Measurements from ENCODE around the gene FBXO9.
A peak's percentile ranks its signal among the peaks of the same experiment; 100 is the strongest.

FBXO9 gene

DNA sequence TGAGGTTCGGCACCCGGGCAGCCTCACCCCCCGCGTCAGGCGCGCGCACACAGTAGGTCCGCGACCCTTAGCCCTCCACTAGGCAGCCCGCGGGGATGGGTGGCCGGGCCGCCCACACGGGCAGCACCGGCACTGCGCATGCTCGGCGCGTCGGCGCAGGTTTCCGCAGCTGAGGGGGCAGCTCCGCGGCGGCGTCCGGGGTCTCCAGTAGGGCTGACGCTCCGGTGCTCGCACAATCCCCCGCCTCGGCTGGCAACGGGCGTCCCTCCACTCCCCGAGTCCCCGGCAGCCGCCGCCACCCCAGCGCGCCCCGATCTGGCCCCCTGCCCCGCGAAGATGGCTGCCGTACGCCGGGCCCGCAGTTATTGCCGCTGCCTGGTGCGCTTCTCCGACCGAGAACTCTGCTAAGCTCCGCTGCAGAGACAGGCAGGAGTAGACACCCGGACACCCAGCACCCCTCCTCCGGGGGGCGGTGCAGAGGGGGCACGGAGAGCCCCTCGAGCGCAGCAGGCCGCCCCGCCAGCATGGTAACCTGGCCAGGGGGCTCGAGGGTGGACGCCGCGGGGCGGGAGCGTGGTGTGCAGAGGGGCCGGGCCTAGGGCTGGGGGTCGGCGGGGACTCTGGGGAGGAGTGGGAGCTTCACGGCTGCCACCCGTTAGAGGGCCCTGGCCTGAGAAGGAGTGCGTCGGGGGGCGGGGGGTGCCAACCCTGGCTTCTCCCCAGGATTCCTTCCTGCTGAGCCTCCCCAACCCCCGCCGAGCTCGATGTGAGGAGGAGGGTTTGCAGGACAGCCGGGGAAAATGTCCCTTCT lies at the start of gene FBXO9:
Gene FBXO9 (plus strand): TSS at position 139 of the 811 bp plus-strand sequence. CDS start 386 bp downstream, at position 525.
- peak; percentile 58 to 88 (median 86) for DNase-seq

- DNase-seq, result no peak
Measured at GRCh38 chr6:53015486-53015885, 49.7 kb upstream of the FBXO9 start.

DNA sequence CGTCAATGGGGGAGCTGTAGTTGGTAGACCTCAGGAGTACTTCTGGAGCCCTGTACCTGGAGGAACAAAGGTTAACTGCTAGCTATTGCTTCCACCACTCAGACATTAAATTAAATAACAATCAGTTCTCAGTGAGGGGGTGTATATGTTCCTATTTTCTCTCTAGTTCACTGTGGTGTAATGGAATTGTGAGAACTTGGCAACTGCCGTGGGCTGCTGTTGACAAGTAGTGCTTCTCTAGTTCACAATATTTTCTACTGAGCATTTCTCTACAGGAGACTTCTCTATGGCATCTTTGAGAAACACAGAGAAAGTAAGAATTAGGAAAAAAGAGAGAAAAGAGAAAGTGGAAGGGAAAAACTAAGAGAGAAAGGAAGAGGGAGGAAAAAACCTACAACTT lies 46.8 kb upstream of the FBXO9 start:
- no peak for DNase-seq

GRCh38 chr6:53020005-53020744 lies 45.0 kb upstream of the FBXO9 start:
- no peak for DNase-seq

- no peak for DNase-seq
Measured at GRCh38 chr6:53023323-53023722, 41.9 kb upstream of the FBXO9 start.

DNA sequence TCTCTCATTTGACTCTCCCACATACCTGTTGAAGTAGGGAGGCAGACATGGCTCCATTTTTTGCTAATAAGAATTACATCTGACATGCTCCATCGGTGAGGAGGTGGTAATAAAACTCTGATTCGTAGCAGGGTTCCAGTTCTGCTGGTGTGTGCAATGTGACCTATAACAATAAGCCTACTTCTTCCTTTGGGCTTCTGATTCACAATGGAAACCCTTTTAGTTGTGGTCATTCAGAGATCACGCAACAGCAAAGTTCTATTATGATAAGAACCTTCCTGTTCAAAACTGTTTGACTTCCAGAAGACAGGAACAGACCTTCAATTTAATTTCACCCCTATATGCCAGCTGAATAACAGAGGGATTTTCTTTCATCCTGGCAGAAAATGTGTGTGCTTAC lies 38.7 kb upstream of the FBXO9 start:
- no peak for DNase-seq

DNA sequence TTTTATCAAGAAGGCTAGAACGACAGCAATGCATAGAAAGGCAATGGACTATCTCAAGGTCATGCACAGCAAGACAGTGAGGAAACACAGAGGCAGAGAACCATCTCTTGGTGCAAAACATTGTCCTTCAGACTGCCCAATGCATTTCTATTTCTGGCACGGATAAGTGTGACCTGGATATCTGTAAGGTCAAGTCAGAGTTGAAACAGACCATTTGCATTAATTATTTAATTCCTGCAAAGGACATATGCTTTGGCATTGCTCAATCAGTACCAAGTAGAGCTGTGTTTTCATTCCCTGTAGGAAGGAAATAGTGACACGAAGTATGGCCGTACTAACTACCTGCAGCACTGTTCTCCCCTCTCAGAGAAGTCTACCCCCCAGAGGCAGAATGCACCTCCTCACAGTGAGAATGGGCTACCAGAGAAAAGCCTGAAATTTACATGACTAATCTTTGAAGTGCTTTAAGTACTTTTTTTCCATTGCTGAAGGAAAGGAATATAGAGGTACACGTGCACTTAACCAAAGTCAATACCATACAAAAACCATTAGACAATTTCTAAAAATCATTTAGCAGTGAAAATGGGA lies 38.0 kb upstream of the FBXO9 start:
- DNase-seq, result no peak

- no peak for DNase-seq
Measured at GRCh38 chr6:53028467-53028866, 36.7 kb upstream of the FBXO9 start.

DNA sequence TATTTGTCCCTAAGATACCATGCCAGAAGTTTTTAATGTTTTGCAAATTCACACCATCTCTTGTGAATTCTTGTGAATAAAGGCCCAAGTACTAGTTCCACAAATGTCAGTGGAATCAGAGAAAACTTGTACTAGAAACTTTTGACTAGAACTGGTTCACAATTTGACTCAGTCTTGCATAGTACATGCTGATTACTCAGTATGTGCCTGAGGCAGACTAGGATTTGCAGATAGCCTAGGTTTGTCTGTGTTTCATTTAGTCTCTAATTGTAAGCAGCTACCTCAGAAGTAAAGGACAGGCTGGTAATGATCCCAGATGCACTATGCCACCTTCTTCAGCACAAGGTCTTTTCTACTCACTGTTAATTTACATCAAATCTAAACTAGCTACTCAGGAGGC lies 35.9 kb upstream of the FBXO9 start:
- DNase-seq, result no peak

DNA sequence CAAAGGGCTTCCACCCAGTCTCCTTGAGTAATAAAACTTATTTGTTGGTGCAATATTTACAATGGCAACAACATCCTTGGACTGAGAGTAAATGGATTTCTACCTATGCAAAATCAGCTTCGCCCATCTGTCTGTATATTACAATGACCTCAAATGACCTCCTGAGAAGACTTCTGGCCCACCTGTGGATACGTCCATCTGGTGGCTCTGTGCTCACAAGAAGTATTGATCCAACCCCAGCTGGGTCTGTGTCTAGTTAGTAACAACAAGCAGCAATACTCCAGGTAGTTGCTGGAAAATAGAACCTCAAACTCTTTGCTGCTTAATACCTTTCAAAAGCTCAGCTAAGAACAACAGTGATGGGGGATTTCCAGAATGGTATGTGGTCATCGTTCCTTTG lies 35.4 kb upstream of the FBXO9 start:
- DNase-seq, result peak in 1 of 3 experiments; percentile 5

GRCh38 chr6:53031281-53031680 lies 33.9 kb upstream of the FBXO9 start:
- DNase-seq, result no peak

- DNase-seq, result no peak
Measured at GRCh38 chr6:53032849-53033248, 32.4 kb upstream of the FBXO9 start.

- no peak for DNase-seq
Measured at GRCh38 chr6:53033764-53034163, 31.4 kb upstream of the FBXO9 start.

DNA sequence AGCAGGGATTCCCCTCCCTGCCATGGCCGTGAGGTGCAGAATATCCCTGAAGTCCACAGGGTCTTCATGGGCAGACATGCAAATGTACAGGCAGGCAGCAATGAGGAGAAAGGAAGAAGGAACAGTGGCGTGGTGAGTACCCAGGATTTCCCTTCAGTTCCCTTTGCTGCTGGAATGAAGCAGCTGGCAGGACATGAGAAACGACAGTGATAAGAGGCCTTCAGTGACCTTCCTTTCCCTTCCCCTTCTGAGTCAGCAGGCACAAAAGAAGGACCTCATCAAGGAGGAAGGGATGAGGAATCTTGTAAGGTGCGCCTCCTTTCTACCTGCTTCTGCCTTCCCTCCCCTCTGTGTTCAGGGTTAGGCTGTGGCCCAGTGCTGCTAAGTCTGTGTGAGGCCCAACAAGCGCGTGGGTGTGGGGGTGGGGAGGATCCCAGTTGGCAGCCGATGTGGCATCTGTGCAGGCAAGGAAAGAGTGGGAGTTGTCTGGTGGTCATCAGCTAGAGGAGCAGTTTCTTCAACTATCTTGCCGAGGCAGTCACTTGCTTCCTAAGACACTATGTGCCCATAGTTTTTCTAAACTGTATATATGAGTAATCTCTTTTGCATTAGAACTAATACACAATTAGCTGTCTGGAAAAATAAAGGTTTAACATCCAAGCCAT lies 29.5 kb upstream of the FBXO9 start:
- DNase-seq, result no peak

DNA sequence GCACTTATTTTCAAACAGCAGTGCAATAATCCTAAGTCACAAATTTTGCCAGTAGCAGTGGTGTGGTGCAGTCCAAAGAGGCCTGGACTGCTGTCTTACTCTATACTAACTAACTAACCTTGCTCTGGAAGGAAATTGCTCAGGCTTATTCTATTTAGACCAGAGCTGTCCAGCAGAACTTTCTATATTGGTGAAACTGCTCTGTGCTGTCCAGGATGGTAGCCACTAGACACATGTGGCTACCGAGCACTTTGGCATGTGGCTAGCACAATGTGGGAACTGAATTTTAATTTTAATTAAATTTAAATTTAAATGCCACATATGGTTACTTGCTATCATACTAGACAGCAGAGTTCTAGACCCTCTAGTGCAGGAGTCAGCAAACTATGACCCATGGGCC lies 27.1 kb upstream of the FBXO9 start:
- DNase-seq, result no peak

- DNase-seq, result no peak
Measured at GRCh38 chr6:53038596-53038995, 26.6 kb upstream of the FBXO9 start.

DNA sequence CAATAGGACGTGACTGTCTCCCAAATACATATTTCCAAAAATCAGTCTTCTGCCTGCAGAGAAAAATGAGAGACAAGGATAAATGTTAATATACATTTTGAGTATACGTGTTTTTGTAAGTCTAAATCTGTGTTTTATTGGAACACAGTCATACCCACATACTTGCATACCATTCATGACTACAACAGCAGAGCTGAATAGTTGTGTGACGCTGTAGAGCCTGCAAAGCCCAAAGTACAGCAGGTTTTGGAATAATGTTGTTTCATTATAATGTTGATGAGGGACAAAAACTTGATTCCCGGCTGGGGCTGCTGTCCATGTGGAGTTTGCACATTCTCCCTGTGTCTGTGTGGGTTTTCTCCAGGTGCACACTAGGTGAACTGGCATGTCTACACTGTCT lies 23.8 kb upstream of the FBXO9 start:
- no peak for DNase-seq

DNA sequence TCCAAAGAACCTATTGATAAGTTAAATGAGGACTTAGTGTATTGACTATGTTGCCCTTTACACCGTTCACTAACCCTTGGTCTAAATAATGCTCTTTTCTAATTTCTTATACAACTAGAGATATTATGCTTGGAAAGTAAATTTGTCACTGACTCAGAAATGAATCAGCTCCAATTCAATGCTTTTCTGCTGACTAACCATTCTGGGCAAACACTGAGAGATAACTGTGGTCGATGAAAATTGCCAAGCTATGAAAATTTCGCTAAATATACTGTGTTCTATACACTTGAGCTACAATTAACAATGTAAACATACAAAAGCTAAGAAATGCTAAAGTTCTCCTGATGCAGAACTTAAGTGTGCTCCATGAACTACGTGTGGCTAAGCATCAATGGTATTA lies 23.1 kb upstream of the FBXO9 start:
- no peak for DNase-seq

GRCh38 chr6:53043581-53043980 lies 21.6 kb upstream of the FBXO9 start:
- no peak for DNase-seq

DNA sequence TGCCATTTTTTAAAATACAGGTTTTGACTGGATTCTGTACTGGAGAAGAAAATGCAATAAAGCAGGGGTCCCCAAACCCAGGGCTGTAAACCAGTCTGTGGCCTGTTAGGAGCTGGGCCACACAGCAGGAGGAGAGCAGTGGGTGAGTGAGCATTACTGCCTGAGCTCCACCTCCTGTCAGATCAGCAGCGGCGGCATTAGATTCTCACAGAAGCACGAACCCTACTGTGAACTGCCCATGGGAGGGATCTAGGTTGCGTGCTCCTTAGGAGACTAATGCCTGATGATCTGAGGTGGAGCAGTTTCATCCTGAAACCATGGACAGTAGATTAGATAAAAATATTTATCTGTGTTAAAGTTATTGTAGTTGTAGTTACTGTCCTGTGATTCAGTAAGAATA lies 21.1 kb upstream of the FBXO9 start:
- no peak for DNase-seq

DNA sequence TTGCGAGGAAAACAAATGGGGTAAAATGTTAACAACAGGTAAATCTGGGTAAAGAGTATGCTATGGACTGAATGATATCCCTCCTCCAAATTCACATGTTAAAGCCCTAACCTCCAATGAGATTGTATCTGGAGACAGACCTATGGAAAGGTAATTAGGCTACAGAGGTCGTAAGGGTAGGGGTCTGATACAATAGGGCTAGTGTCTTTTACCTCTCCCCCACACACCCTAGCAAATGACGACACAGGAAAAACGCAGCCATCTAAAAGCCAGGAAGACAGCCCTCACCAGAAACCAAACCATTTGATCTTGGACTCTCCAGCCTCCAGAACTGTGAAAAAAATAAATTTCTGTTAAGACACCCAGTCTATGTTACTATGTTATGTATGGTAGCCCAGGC lies 20.6 kb upstream of the FBXO9 start:
- no peak for DNase-seq

DNA sequence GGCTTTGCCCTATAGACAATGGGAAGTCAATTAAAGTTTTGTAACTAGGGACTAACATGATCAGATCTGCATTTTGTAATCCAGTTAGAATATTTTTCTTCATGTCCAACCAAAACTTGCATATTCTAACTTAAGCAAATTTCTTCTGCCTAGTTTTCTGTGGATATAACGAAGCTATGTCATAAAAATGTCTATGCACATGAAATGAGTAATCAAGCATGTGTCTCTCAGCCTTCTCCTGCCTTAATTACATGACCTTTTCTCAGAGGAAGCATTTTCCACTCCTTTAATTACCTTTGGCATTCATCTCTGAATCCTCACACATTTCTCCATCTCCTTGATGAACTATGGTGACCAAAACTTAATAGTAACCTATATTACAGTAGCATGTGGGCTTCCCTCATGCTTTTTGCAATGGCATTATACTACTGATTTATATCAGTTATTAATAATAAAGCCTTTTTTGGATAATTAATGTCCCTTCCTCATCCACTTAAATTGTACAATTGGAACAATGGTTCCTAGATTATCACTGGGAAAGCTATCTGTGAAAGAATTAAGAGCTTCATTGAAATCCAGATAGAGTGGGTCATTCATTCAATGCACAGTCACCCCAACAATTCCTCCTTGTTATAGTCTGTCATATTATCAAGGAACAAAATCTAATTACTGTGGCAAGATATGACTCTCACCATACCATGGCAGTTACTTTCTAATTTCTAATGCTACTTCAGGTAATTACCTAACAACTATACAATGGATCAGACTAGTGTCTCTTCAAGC lies 19.1 kb upstream of the FBXO9 start:
- DNase-seq, result no peak
